Endothelial cell of umbilical vein (primary cell): Measurements from ENCODE around the gene BLM. TPM values are rescaled to one million over a fixed set of nuclear protein-coding genes. Genes with fewer than 3 reads are reported as not detected.
A peak's percentile ranks its signal among the peaks of the same experiment; 100 is the strongest.

Experiments used
- BruUV-seq: library from RNA; stranded (reverse); fragments of 400-500 nt; replicated peaks from 2 replicates; lab custom pipeline; 2021; lab: Mats Ljungman, UMichigan
- CTCF ChIA-PET: fragments of 300-600, 350-600 bp; sonication (Branson Sonifier 250); formaldehyde crosslinking; loops from one replicate; lab custom pipeline; 2021; ENCODE audit warnings: antibody characterized with exemption, inconsistent platforms; lab: Charles Lee
- POLR2A ChIA-PET: fragments of 300-600, 350-600 bp; sonication (Branson Sonifier 250); formaldehyde crosslinking; loops from one replicate; lab custom pipeline; 2021; ENCODE audit warnings: antibody characterized with exemption, inconsistent platforms; lab: Charles Lee
- DNase-seq: peaks from one replicate; pipeline ENCODE4 v3.0.0-alpha.2; 2011; ENCODE audit warnings: low read depth, low spot score
- FAIRE-seq: peaks from 2 replicates; lab custom pipeline; 2011; peaks lifted over from hg19 to GRCh38; lab: Jason Lieb, UNC
- H2AFZ ChIP-seq: 2 replicates; pipeline ENCODE4 v1.6.0; 2012; ENCODE audit warnings: low read depth, low read length, control low read depth, inconsistent platforms
- H3K27ac ChIP-seq: 2 replicates; pipeline ENCODE4 v1.5.1; 2011; ENCODE audit warnings: low read depth, mild to moderate bottlenecking, control low read depth, low read length, moderate library complexity; ENCODE audit not compliant: insufficient read depth
- H3K27me3 ChIP-seq, 2 experiments: 2 replicates each; pipeline versions ENCODE4 v1.6.0 to v1.6.1; 2011; ENCODE audit warnings: low read length in 2 of 2, mixed read lengths in 1 of 2; ENCODE audit not compliant: control insufficient read depth in 2 of 2, insufficient read depth in 2 of 2
- H3K36me3 ChIP-seq, 2 experiments: 2 replicates in 1 of 2; 3 replicates in 1 of 2; pipeline ENCODE4 v1.5.1; 2011; ENCODE audit warnings: low read length in 2 of 2, mild to moderate bottlenecking in 1 of 2, moderate library complexity in 1 of 2; ENCODE audit not compliant: control insufficient read depth in 2 of 2, insufficient read depth in 2 of 2; ENCODE audit errors: extremely low read depth in 1 of 2
- H3K4me1 ChIP-seq: 3 replicates; pipeline ENCODE4 v1.5.1; 2011; ENCODE audit warnings: mild to moderate bottlenecking, low read length; ENCODE audit not compliant: control insufficient read depth, insufficient read depth; ENCODE audit errors: extremely low read depth
- H3K4me2 ChIP-seq: 2 replicates; pipeline ENCODE4 v1.6.1; 2011; ENCODE audit warnings: low read length, control low read depth, mixed read lengths; ENCODE audit not compliant: insufficient read depth
- H3K4me3 ChIP-seq, 3 experiments: fragments of 200-600 bp in 1 of 3; sonication (generic), shearing (Covaris generic) in 1 of 3; replicated peaks in 1 of 3; 2 replicates each; pipeline ENCODE4 v1.5.1; 2011 to 2016; ENCODE audit warnings: control low read depth in 3 of 3, low read length in 3 of 3, mild to moderate bottlenecking in 2 of 3, inconsistent platforms in 1 of 3, low read depth in 1 of 3, moderate library complexity in 1 of 3; ENCODE audit not compliant: insufficient read depth in 1 of 3
- H3K79me2 ChIP-seq: 2 replicates; pipeline ENCODE4 v1.6.0; 2012; ENCODE audit warnings: low read length, inconsistent platforms; ENCODE audit not compliant: control insufficient read depth, insufficient read depth
- H3K9ac ChIP-seq: replicated peaks from 2 replicates; pipeline ENCODE3; 2011; ENCODE audit warnings: low read length, control low read depth; ENCODE audit not compliant: insufficient read depth; ENCODE audit errors: extremely low read depth
- H3K9me1 ChIP-seq: replicated peaks from 3 replicates; pipeline ENCODE4 v1.6.0; 2011; ENCODE audit warnings: mild to moderate bottlenecking, low read length; ENCODE audit not compliant: control insufficient read depth, insufficient read depth; ENCODE audit errors: extremely low read depth
- H3K9me3 ChIP-seq: replicated peaks from 2 replicates; pipeline ENCODE4 v1.5.1; 2012; ENCODE audit warnings: low read length, inconsistent platforms; ENCODE audit not compliant: control insufficient read depth, insufficient read depth
- H4K20me1 ChIP-seq: replicated peaks from 2 replicates; pipeline ENCODE3; 2011; ENCODE audit warnings: mild to moderate bottlenecking, low read length; ENCODE audit not compliant: control insufficient read depth, insufficient read depth; ENCODE audit errors: extremely low read depth
- EZH2 ChIP-seq: IDR thresholded peaks from 2 replicates; pipeline ENCODE4 v1.6.1; 2012; ENCODE audit warnings: borderline replicate concordance, low read depth, mild to moderate bottlenecking, moderate library complexity, low read length, inconsistent platforms; ENCODE audit not compliant: severe bottlenecking
- FOS ChIP-seq: IDR thresholded peaks from 2 replicates; pipeline ENCODE4 v1.6.1; 2011; ENCODE audit warnings: mild to moderate bottlenecking, low read length, moderate library complexity, borderline replicate concordance; ENCODE audit not compliant: insufficient read depth
- GATA2 ChIP-seq: IDR thresholded peaks from 2 replicates; pipeline ENCODE4 v1.7.0; 2011; ENCODE audit warnings: low read depth, mild to moderate bottlenecking, moderate library complexity, mixed read lengths, low read length; ENCODE audit not compliant: insufficient read length, insufficient read depth
- JUN ChIP-seq: IDR thresholded peaks from 2 replicates; pipeline ENCODE4 v1.6.1; 2011; ENCODE audit warnings: borderline replicate concordance, low read depth; ENCODE audit not compliant: insufficient read length, insufficient read depth
- MYC ChIP-seq: IDR thresholded peaks from one replicate; pipeline ENCODE4 v1.6.1; 2011; ENCODE audit warnings: mild to moderate bottlenecking, low read depth, low read length
- POLR2A ChIP-seq: IDR thresholded peaks from 2 replicates; pipeline ENCODE4 v1.6.1; 2012; ENCODE audit warnings: low read depth, mild to moderate bottlenecking, control low read depth, low read length
- POLR2AphosphoS5 ChIP-seq: IDR thresholded peaks from 2 replicates; pipeline ENCODE4 v1.6.1; 2012; ENCODE audit warnings: low read depth, mild to moderate bottlenecking, control low read depth, low read length, moderate library complexity; ENCODE audit not compliant: insufficient read depth
- dilution Hi-C: fragments of 300-500 bp; cut with MboI; formaldehyde crosslinking; loops from one replicate; pipeline ENCODE4 v1.15.0; 2019; ENCODE audit warnings: low sequenced_read_pairs; ENCODE audit not compliant: extremely low pct_ligation_motif_present
- intact Hi-C: fragments of 100-400 bp; cut with micrococcal nuclease; formaldehyde crosslinking; loops from one replicate; pipeline ENCODE4 v1.10.0; 2022
- polyA plus RNA-seq, 4 experiments: library from polyadenylated mRNA; depleted of rRNA in 3 of 4; stranded (reverse) in 3 of 4; unstranded in 1 of 4; fragments of >200 nt; gene quantifications; 2 replicates each; pipeline versions ENCODE4 v1.2.1 to v1.2.3, GENCODE V29; 2011 to 2012; ENCODE audit warnings: missing spikeins in 1 of 4
- total RNA-seq: library from RNA; stranded (reverse); gene quantifications from 2 replicates; pipeline ENCODE4 v1.2.3, GENCODE V29; 2021
- TF ChIP-seq, protein P1 (sequence below), 2 donors: IDR thresholded peaks; 1 replicate in 1 of 2; 2 replicates in 1 of 2; pipeline ENCODE4 v1.5.1; 2011; ENCODE audit warnings: low read length in 2 of 2, mild to moderate bottlenecking in 2 of 2, moderate library complexity in 2 of 2, control low read depth in 1 of 2, inconsistent platforms in 1 of 2, low read depth in 1 of 2; ENCODE audit not compliant: insufficient read depth in 1 of 2; ENCODE audit errors: extremely low read depth in 1 of 2
- TF ChIP-seq, protein P2 (sequence below): IDR thresholded peaks from 2 replicates; pipeline ENCODE4 v1.6.1; 2011; ENCODE audit not compliant: insufficient read depth, insufficient read length

BLM gene
- total and polyA plus RNA-seq, 2 donors (not counting 3 experiments of a cell fraction or from before 2014, with no cell fraction given): 3.8 to 17.3 TPM

DNA sequence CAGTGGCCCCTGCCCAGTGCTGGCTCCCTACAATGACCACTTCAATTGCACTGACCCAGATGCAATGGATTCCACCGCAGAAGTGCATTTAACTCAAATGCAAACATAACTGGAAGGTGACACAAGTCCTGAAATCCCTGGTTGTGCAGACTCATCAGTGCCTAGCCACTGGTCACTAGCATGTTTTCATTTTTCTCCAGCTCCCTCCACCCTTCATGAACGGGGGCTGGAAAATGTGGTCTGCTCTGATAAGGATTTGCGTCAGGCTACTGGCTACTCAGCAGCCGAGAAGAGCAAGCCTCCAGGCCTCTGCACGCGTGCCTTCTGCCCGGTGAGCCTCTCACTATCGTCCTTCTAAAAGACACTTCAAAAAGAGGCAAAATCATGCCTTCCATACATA is 123.8 kb downstream of the BLM start:
- H3K4me2 ChIP-seq: no peak overlapping the region
- H3K79me2 ChIP-seq: no peaks in the 10 kb centered on the region
- intact Hi-C loops: no loop called here
- CTCF ChIA-PET: no interaction called here
- no peak overlapping the region for H3K9ac ChIP-seq
- H3K4me1 ChIP-seq: peaks cover 3% of the 10 kb centered on the region
- H3K4me3 ChIP-seq: no peak overlapping the region
- no peak overlapping the region for H3K27ac ChIP-seq
- dilution Hi-C loops: no loop called here
- BruUV-seq: no TSS peak
- no peaks in the 10 kb centered on the region for H3K9me1 ChIP-seq
- no peaks in the 10 kb centered on the region for H3K27me3 ChIP-seq
- H4K20me1 ChIP-seq: no peaks in the 10 kb centered on the region
- FAIRE-seq (no peak), DNase-seq (no peak)
- TF ChIP-seq FOS (no peak), MYC (no peak), EZH2 (no peak), POLR2AphosphoS5 (no peak), POLR2A (no peak), JUN (no peak), GATA2 (no peak)
- TF ChIP-seq, protein P1, sequence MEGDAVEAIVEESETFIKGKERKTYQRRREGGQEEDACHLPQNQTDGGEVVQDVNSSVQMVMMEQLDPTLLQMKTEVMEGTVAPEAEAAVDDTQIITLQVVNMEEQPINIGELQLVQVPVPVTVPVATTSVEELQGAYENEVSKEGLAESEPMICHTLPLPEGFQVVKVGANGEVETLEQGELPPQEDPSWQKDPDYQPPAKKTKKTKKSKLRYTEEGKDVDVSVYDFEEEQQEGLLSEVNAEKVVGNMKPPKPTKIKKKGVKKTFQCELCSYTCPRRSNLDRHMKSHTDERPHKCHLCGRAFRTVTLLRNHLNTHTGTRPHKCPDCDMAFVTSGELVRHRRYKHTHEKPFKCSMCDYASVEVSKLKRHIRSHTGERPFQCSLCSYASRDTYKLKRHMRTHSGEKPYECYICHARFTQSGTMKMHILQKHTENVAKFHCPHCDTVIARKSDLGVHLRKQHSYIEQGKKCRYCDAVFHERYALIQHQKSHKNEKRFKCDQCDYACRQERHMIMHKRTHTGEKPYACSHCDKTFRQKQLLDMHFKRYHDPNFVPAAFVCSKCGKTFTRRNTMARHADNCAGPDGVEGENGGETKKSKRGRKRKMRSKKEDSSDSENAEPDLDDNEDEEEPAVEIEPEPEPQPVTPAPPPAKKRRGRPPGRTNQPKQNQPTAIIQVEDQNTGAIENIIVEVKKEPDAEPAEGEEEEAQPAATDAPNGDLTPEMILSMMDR (IDR thresholded peaks at IDR 0.05; ENCODE audit: extremely low read depth in 1 of 2, insufficient read depth in 1 of 2, low read depth in 1 of 2, low read length in 2 of 2): no peak
- TF ChIP-seq, protein P2, sequence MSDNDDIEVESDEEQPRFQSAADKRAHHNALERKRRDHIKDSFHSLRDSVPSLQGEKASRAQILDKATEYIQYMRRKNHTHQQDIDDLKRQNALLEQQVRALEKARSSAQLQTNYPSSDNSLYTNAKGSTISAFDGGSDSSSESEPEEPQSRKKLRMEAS: no peak
- H2AFZ ChIP-seq: peak overlapping the region; percentile 40
- no peaks in the 10 kb centered on the region for H3K36me3 ChIP-seq
- POLR2A ChIA-PET: no interaction called here
- H3K9me3 ChIP-seq: no peaks in the 10 kb centered on the region
